Brain pericyte (primary cell): ENCODE measurements around the gene FETUB.

Experiments used
- DNase-seq: peaks from one replicate; pipeline ENCODE4 v3.0.0-alpha.2; 2012; ENCODE audit warnings: low read depth, low spot score

Gene FETUB

GRCh38 chr3:186639778-186640472, at the start of gene FETUB:
TSS of gene FETUB (plus strand) at chr3:186640399. CDS start at chr3:186640461, 62 bp downstream.
- no peak for DNase-seq

GRCh38 chr3:186590580-186591295, 49.5 kb upstream of the FETUB start:
- DNase-seq: no peak

GRCh38 chr3:186592682-186593081, 47.5 kb upstream of the FETUB start:
- no peak for DNase-seq

- DNase-seq: no peak
Measured at GRCh38 chr3:186593862-186594261, 46.3 kb upstream of the FETUB start.

GRCh38 chr3:186594591-186595113, 45.5 kb upstream of the FETUB start:
- DNase-seq: no peak

- no peak for DNase-seq
Measured at GRCh38 chr3:186596568-186597287, 43.5 kb upstream of the FETUB start.

GRCh38 chr3:186598108-186598784, 42.0 kb upstream of the FETUB start:
- DNase-seq: no peak

- no peak for DNase-seq
Measured at GRCh38 chr3:186598794-186599141, 41.4 kb upstream of the FETUB start.

- no peak for DNase-seq
Measured at GRCh38 chr3:186599142-186599784, 40.9 kb upstream of the FETUB start.

GRCh38 chr3:186599785-186600166, 40.4 kb upstream of the FETUB start:
- no peak for DNase-seq

GRCh38 chr3:186600896-186601295, 39.3 kb upstream of the FETUB start:
- no peak for DNase-seq

- no peak for DNase-seq
Measured at GRCh38 chr3:186603159-186603558, 37.0 kb upstream of the FETUB start.

GRCh38 chr3:186605078-186605477, 35.1 kb upstream of the FETUB start:
- no peak for DNase-seq

GRCh38 chr3:186605561-186606545, 34.3 kb upstream of the FETUB start:
- no peak for DNase-seq

GRCh38 chr3:186608624-186609215, 31.5 kb upstream of the FETUB start:
- no peak for DNase-seq

- no peak for DNase-seq
Measured at GRCh38 chr3:186609247-186609868, 30.8 kb upstream of the FETUB start.

- DNase-seq: no peak
Measured at GRCh38 chr3:186612065-186612464, 28.1 kb upstream of the FETUB start.

GRCh38 chr3:186612721-186613636, 27.2 kb upstream of the FETUB start, which contains the start of gene AHSG:
TSS of gene AHSG (plus strand) at chr3:186613060. CDS start at chr3:186613142, 82 bp downstream.
- DNase-seq: no peak
